Fibroblast of lung (primary cell): ENCODE results near the gene ABCG8. TPM values are rescaled to one million over a fixed set of nuclear protein-coding genes. Genes with fewer than 3 reads are reported as not detected.

Source experiments
- DNase-seq, 2 donors: peaks; one replicate each; pipeline versions ENCODE4 v3.0.0 to v3.0.0-alpha.2; 2010; ENCODE audit warnings: low read depth in 2 of 2
- H2AFZ ChIP-seq: 2 replicates; pipeline ENCODE4 v1.5.1; 2012; ENCODE audit warnings: low read length, control low read depth, inconsistent platforms
- H3K27ac ChIP-seq: 2 replicates; pipeline ENCODE4 v1.5.1; 2011; ENCODE audit warnings: low read length, control low read depth; ENCODE audit not compliant: insufficient read depth
- H3K27me3 ChIP-seq: 2 replicates; pipeline ENCODE4 v1.5.1; 2011; ENCODE audit warnings: mild to moderate bottlenecking, low read length; ENCODE audit not compliant: control insufficient read depth, insufficient read depth
- H3K36me3 ChIP-seq: 2 replicates; pipeline ENCODE4 v1.5.1; 2011; ENCODE audit warnings: low read length; ENCODE audit not compliant: control insufficient read depth, insufficient read depth
- H3K4me1 ChIP-seq: 2 replicates; pipeline ENCODE4 v1.5.1; 2011; ENCODE audit warnings: low read length; ENCODE audit not compliant: control insufficient read depth, insufficient read depth; ENCODE audit errors: extremely low read depth
- H3K4me2 ChIP-seq: 2 replicates; pipeline ENCODE4 v1.5.1; 2011; ENCODE audit warnings: low read length, control low read depth; ENCODE audit not compliant: insufficient read depth; ENCODE audit errors: extremely low read depth
- H3K4me3 ChIP-seq, 4 experiments: fragments of 200-600 bp in 1 of 4; sonication (generic) in 1 of 4; replicated peaks in 1 of 4; 2 replicates each; pipeline ENCODE4 v1.5.1; 2011 to 2016; ENCODE audit warnings: low read length in 4 of 4, low read depth in 3 of 4, mild to moderate bottlenecking in 3 of 4, control low read depth in 2 of 4, inconsistent platforms in 1 of 4, mixed read lengths in 1 of 4; ENCODE audit not compliant: insufficient read depth in 1 of 4; ENCODE audit errors: control extremely low read depth in 1 of 4
- H3K79me2 ChIP-seq: 2 replicates; pipeline ENCODE4 v1.5.1; 2012; ENCODE audit warnings: mild to moderate bottlenecking, low read length, inconsistent platforms; ENCODE audit not compliant: control insufficient read depth, insufficient read depth
- H3K9ac ChIP-seq: 2 replicates; pipeline ENCODE4 v1.5.1; 2011; ENCODE audit warnings: mild to moderate bottlenecking, low read length, control low read depth; ENCODE audit not compliant: insufficient read depth
- H3K9me3 ChIP-seq: 2 replicates; pipeline ENCODE4 v1.5.1; 2012; ENCODE audit warnings: low read depth, low read length; ENCODE audit not compliant: control insufficient read depth, insufficient read depth
- H4K20me1 ChIP-seq: 2 replicates; pipeline ENCODE4 v1.5.1; 2011; ENCODE audit warnings: low read length; ENCODE audit not compliant: control insufficient read depth, insufficient read depth; ENCODE audit errors: extremely low read depth
- CTCF ChIP-seq, 2 donors: IDR thresholded peaks in 1 of 2; conservative IDR thresholded peaks in 1 of 2; 1 replicate in 1 of 2; 2 replicates in 1 of 2; pipeline ENCODE4 v1.5.1; 2011 to 2012; ENCODE audit warnings: low read length in 2 of 2, control low read depth in 1 of 2, inconsistent platforms in 1 of 2, low read depth in 1 of 2, mild to moderate bottlenecking in 1 of 2
- EZH2 ChIP-seq: IDR thresholded peaks from 2 replicates; pipeline ENCODE4 v1.5.1; 2012; ENCODE audit warnings: low read length, control low read depth, mild to moderate bottlenecking; ENCODE audit errors: missing control alignments
- polyA plus RNA-seq, 2 donors: library from polyadenylated mRNA; depleted of rRNA in 1 of 2; stranded (reverse) in 1 of 2; unstranded in 1 of 2; fragments of >200 nt; gene quantifications; 2 replicates each; pipeline ENCODE4 v1.2.1, GENCODE V29; 2011 to 2012; ENCODE audit warnings: missing spikeins in 1 of 2
- total RNA-seq: library from RNA; depleted of rRNA; stranded (reverse); fragments of >200 nt; gene quantifications from 2 replicates; pipeline ENCODE4 v1.2.1, GENCODE V29; 2014

The ABCG8 gene
- total and polyA plus RNA-seq, 2 donors (not counting 1 experiment from before 2014, with no cell fraction given), result not detected

GRCh38 chr2:43851011-43851980, 12.5 kb downstream of the ABCG8 start:
- H4K20me1 ChIP-seq, result peaks cover 2% of the 10 kb centered on the region
- peaks cover 19% of the 10 kb centered on the region for H3K27me3 ChIP-seq
- no peak overlapping the region for H2AFZ ChIP-seq
- no peak for DNase-seq
- H3K79me2 ChIP-seq, result no peaks in the 10 kb centered on the region
- H3K27ac ChIP-seq, result no peak overlapping the region
- TF ChIP-seq CTCF (conservative IDR thresholded peaks at IDR 0.05 in 1 of 2, IDR thresholded peaks at IDR 0.05 in 1 of 2; ENCODE audit: low read depth in 1 of 2, low read length in 2 of 2) (no peak), EZH2 (no peak)
- H3K4me1 ChIP-seq, result no peaks in the 10 kb centered on the region
- no peaks in the 10 kb centered on the region for H3K36me3 ChIP-seq
- no peak overlapping the region for H3K4me2 ChIP-seq
- no peak overlapping the region for H3K4me3 ChIP-seq
- H3K9me3 ChIP-seq, result no peaks in the 10 kb centered on the region
- H3K9ac ChIP-seq, result no peak overlapping the region

- Histone ChIP-seq H3K79me2 (no peaks in the 10 kb centered on the region), H3K4me1 (no peaks in the 10 kb centered on the region), H2AFZ (no peak overlapping the region), H3K27me3 (peaks cover 12% of the 10 kb centered on the region), H3K4me2 (no peak overlapping the region), H4K20me1 (peaks cover 2% of the 10 kb centered on the region), H3K9ac (no peak overlapping the region), H3K36me3 (no peaks in the 10 kb centered on the region), H3K9me3 (no peaks in the 10 kb centered on the region), H3K4me3 (no peak overlapping the region), H3K27ac (no peak overlapping the region)
- TF ChIP-seq EZH2 (no peak), CTCF (conservative IDR thresholded peaks at IDR 0.05 in 1 of 2, IDR thresholded peaks at IDR 0.05 in 1 of 2; ENCODE audit: low read depth in 1 of 2, low read length in 2 of 2) (no peak)
- no peak for DNase-seq
Observed at GRCh38 chr2:43852196-43852730, 13.5 kb downstream of the ABCG8 start.
